ENCODE data around the gene ADAM19. TPM values are rescaled to one million over a fixed set of nuclear protein-coding genes. Genes with fewer than 3 reads are reported as not detected.

ADAM19 gene
- total RNA-seq, 2 donors from 2014 or later: 358 to 384 TPM

- Mint-ChIP-seq H3K27me3 (peaks cover 0 to 2% of the 10 kb centered on the region in 2 donors), H3K36me3 (peaks cover 41% of the 10 kb centered on the region), H3K27ac (peak overlapping the region; percentile 46 to 75), H3K9me3 (no peaks in the 10 kb centered on the region), H3K4me1 (ENCODE audit: low read depth in 2 of 2) (peaks cover 17 to 21% of the 10 kb centered on the region in 2 donors), H3K4me3 (peak overlapping the region; percentile 16)
- no peak for DNase-seq (ENCODE audit: low spot score)
- peak in 1 of 2 donors; percentile 34 for ATAC-seq
Measured at GRCh38 chr5:157479612-157480510, 95.7 kb downstream of the ADAM19 start.

- peak; percentile 56 for DNase-seq (ENCODE audit: low spot score)
- Mint-ChIP-seq H3K4me3 (no peak overlapping the region), H3K27ac (peak overlapping the region; percentile 46 to 59), H3K27me3 (peaks cover 0 to 2% of the 10 kb centered on the region in 2 donors), H3K36me3 (peaks cover 39% of the 10 kb centered on the region), H3K9me3 (no peaks in the 10 kb centered on the region), H3K4me1 (ENCODE audit: low read depth in 2 of 2) (peaks cover 17 to 21% of the 10 kb centered on the region in 2 donors)
- ATAC-seq: no peak
Measured at GRCh38 chr5:157479166-157479565, 96.4 kb downstream of the ADAM19 start.

- Mint-ChIP-seq H3K4me3 (no peak overlapping the region), H3K36me3 (peaks cover 34% of the 10 kb centered on the region), H3K27me3 (peaks cover 0 to 2% of the 10 kb centered on the region in 2 donors), H3K27ac (peak overlapping the region; percentile 46 to 59), H3K9me3 (no peaks in the 10 kb centered on the region), H3K4me1 (ENCODE audit: low read depth in 2 of 2) (peaks cover 14 to 21% of the 10 kb centered on the region in 2 donors)
- ATAC-seq: no peak
- peak; percentile 18 for DNase-seq (ENCODE audit: low spot score)
Measured at GRCh38 chr5:157478726-157479125, 96.8 kb downstream of the ADAM19 start.

- Mint-ChIP-seq H3K4me1 (ENCODE audit: low read depth in 2 of 2) (peaks cover 21 to 29% of the 10 kb centered on the region in 2 donors), H3K4me3 (no peak overlapping the region), H3K36me3 (peaks cover 32% of the 10 kb centered on the region), H3K9me3 (no peaks in the 10 kb centered on the region), H3K27me3 (peaks cover 0 to 2% of the 10 kb centered on the region in 2 donors), H3K27ac (peak overlapping the region; percentile 55 to 59)
- ATAC-seq (no peak), DNase-seq (ENCODE audit: low spot score) (peak; percentile 28)
Measured at GRCh38 chr5:157477814-157478494, 97.6 kb downstream of the ADAM19 start.

- peak; percentile 22 for DNase-seq (ENCODE audit: low spot score)
- H3K9me3 Mint-ChIP-seq: no peaks in the 10 kb centered on the region
- peak overlapping the region; percentile 44 to 55 for H3K27ac Mint-ChIP-seq
- H3K27me3 Mint-ChIP-seq: peaks cover 0 to 2% of the 10 kb centered on the region in 2 donors
- peak; percentile 45 to 58 for ATAC-seq
- peaks cover 24% of the 10 kb centered on the region for H3K36me3 Mint-ChIP-seq
- H3K4me3 Mint-ChIP-seq: no peak overlapping the region
- peaks cover 21 to 37% of the 10 kb centered on the region in 2 donors for H3K4me1 Mint-ChIP-seq (ENCODE audit: low read depth in 2 of 2)
Measured at GRCh38 chr5:157476702-157477408, 98.7 kb downstream of the ADAM19 start.

- Mint-ChIP-seq H3K4me3 (no peak overlapping the region), H3K27me3 (peaks cover 0 to 2% of the 10 kb centered on the region in 2 donors), H3K4me1 (ENCODE audit: low read depth in 2 of 2) (peaks cover 21 to 37% of the 10 kb centered on the region in 2 donors), H3K27ac (peak overlapping the region; percentile 12 to 16), H3K36me3 (peaks cover 24% of the 10 kb centered on the region), H3K9me3 (no peaks in the 10 kb centered on the region)
- DNase-seq (ENCODE audit: low spot score) (no peak), ATAC-seq (no peak)
Measured at GRCh38 chr5:157475432-157475831, 100.1 kb downstream of the ADAM19 start.

GRCh38 chr5:157473383-157474320, 101.9 kb downstream of the ADAM19 start:
- H3K4me1 Mint-ChIP-seq (ENCODE audit: low read depth in 2 of 2): peaks cover 22 to 28% of the 10 kb centered on the region in 2 donors
- H3K36me3 Mint-ChIP-seq: peaks cover 18% of the 10 kb centered on the region
- DNase-seq (ENCODE audit: low spot score): no peak
- H3K27me3 Mint-ChIP-seq: peaks cover 0 to 3% of the 10 kb centered on the region in 2 donors
- no peak overlapping the region for H3K4me3 Mint-ChIP-seq
- H3K27ac Mint-ChIP-seq: peak overlapping the region; percentile 12 to 49
- no peaks in the 10 kb centered on the region for H3K9me3 Mint-ChIP-seq
- ATAC-seq: no peak

- DNase-seq (ENCODE audit: low spot score): no peak
- Mint-ChIP-seq H3K27me3 (peaks cover 0 to 3% of the 10 kb centered on the region in 2 donors), H3K36me3 (peaks cover 10% of the 10 kb centered on the region), H3K4me1 (ENCODE audit: low read depth in 2 of 2) (peaks cover 22 to 25% of the 10 kb centered on the region in 2 donors), H3K4me3 (no peak overlapping the region), H3K9me3 (no peaks in the 10 kb centered on the region), H3K27ac (peak overlapping the region in 1 of 2 donors; percentile 49)
- ATAC-seq: no peak
Measured at GRCh38 chr5:157471709-157472108, 103.9 kb downstream of the ADAM19 start.

GRCh38 chr5:157470631-157471030, 104.9 kb downstream of the ADAM19 start:
- no peak overlapping the region for H3K4me3 Mint-ChIP-seq
- H3K36me3 Mint-ChIP-seq: peaks cover 8% of the 10 kb centered on the region
- DNase-seq (ENCODE audit: low spot score) (no peak), ATAC-seq (no peak)
- peak overlapping the region in 1 of 2 donors; percentile 60 for H3K27ac Mint-ChIP-seq
- H3K9me3 Mint-ChIP-seq: no peaks in the 10 kb centered on the region
- peaks cover 23 to 30% of the 10 kb centered on the region in 2 donors for H3K4me1 Mint-ChIP-seq (ENCODE audit: low read depth in 2 of 2)
- peaks cover 0 to 3% of the 10 kb centered on the region in 2 donors for H3K27me3 Mint-ChIP-seq

GRCh38 chr5:157469687-157470086, 105.9 kb downstream of the ADAM19 start:
- DNase-seq (ENCODE audit: low spot score) (no peak), ATAC-seq (no peak)
- Mint-ChIP-seq H3K27ac (peak overlapping the region in 1 of 2 donors; percentile 60), H3K9me3 (no peaks in the 10 kb centered on the region), H3K36me3 (no peaks in the 10 kb centered on the region), H3K4me3 (no peak overlapping the region), H3K27me3 (peaks cover 0 to 3% of the 10 kb centered on the region in 2 donors), H3K4me1 (ENCODE audit: low read depth in 2 of 2) (peaks cover 26 to 29% of the 10 kb centered on the region in 2 donors)

- Mint-ChIP-seq H3K36me3 (no peaks in the 10 kb centered on the region), H3K27ac (no peak overlapping the region), H3K9me3 (no peaks in the 10 kb centered on the region), H3K4me3 (no peak overlapping the region), H3K27me3 (peaks cover 0 to 4% of the 10 kb centered on the region in 2 donors), H3K4me1 (ENCODE audit: low read depth in 2 of 2) (peaks cover 32 to 34% of the 10 kb centered on the region in 2 donors)
- ATAC-seq (no peak), DNase-seq (ENCODE audit: low spot score) (no peak)
Measured at GRCh38 chr5:157469073-157469472, 106.5 kb downstream of the ADAM19 start.

- Mint-ChIP-seq H3K27me3 (peaks cover 0 to 9% of the 10 kb centered on the region in 2 donors), H3K4me3 (no peak overlapping the region), H3K4me1 (ENCODE audit: low read depth in 2 of 2) (peaks cover 35 to 38% of the 10 kb centered on the region in 2 donors), H3K36me3 (no peaks in the 10 kb centered on the region), H3K27ac (no peak overlapping the region), H3K9me3 (no peaks in the 10 kb centered on the region)
- DNase-seq (ENCODE audit: low spot score): no peak
- ATAC-seq: no peak
Measured at GRCh38 chr5:157468293-157468965, 107.1 kb downstream of the ADAM19 start.
